Ishikawa (cell line): ENCODE data around the gene NME7.

Source experiments
- CEBPB ChIP-seq: IDR thresholded peaks from 2 replicates; pipeline ENCODE4 v1.6.1; 2012
- CREB1 ChIP-seq: IDR thresholded peaks from 2 replicates; pipeline ENCODE4 v1.6.1; 2012; ENCODE audit warnings: low read depth
- EGR1 ChIP-seq: IDR thresholded peaks from 2 replicates; pipeline ENCODE4 v1.6.1; 2012
- EP300 ChIP-seq: IDR thresholded peaks from 2 replicates; pipeline ENCODE4 v1.6.1; 2012; ENCODE audit warnings: borderline replicate concordance
- FOXM1 ChIP-seq: IDR thresholded peaks from 2 replicates; pipeline ENCODE4 v1.6.1; 2012; ENCODE audit warnings: low read depth, borderline replicate concordance
- MAX ChIP-seq: IDR thresholded peaks from 2 replicates; pipeline ENCODE4 v1.6.1; 2012
- NFIC ChIP-seq: IDR thresholded peaks from 2 replicates; pipeline ENCODE4 v1.6.1; 2012
- RAD21 ChIP-seq: IDR thresholded peaks from 2 replicates; pipeline ENCODE4 v1.6.1; 2012; ENCODE audit warnings: low read depth
- REST ChIP-seq: IDR thresholded peaks from 2 replicates; pipeline ENCODE4 v1.6.1; 2012; ENCODE audit warnings: low read depth, mild to moderate bottlenecking
- TAF1 ChIP-seq: IDR thresholded peaks from 2 replicates; pipeline ENCODE4 v1.6.1; 2012; ENCODE audit warnings: low read depth, mild to moderate bottlenecking
- TCF12 ChIP-seq: IDR thresholded peaks from 2 replicates; pipeline ENCODE4 v1.6.1; 2012; ENCODE audit warnings: low read depth
- TEAD4 ChIP-seq: IDR thresholded peaks from 2 replicates; pipeline ENCODE4 v1.6.1; 2012
- USF1 ChIP-seq: IDR thresholded peaks from 2 replicates; pipeline ENCODE4 v1.6.1; 2012
- YY1 ChIP-seq: IDR thresholded peaks from 2 replicates; pipeline ENCODE4 v1.6.1; 2012; ENCODE audit warnings: low read depth
- ZBTB7A ChIP-seq: IDR thresholded peaks from 2 replicates; pipeline ENCODE4 v1.6.1; 2012; ENCODE audit warnings: low read depth

The NME7 gene

GRCh38 chr1:169186106-169186505 is 181.5 kb downstream of the NME7 start:
- TF ChIP-seq TCF12 (no peak), EP300 (no peak), RAD21 (no peak), EGR1 (no peak), TAF1 (no peak)

- TF ChIP-seq FOXM1 (no peak), ZBTB7A (no peak), CREB1 (no peak), YY1 (no peak), REST (no peak), RAD21 (no peak), TCF12 (no peak), TAF1 (no peak), EP300 (no peak), MAX (no peak), NFIC (no peak), EGR1 (no peak), USF1 (no peak), CEBPB (no peak)
Observed at GRCh38 chr1:169184812-169185211, 182.8 kb downstream of the NME7 start.

GRCh38 chr1:169180174-169180573 is 187.4 kb downstream of the NME7 start:
- TF ChIP-seq USF1 (no peak), TEAD4 (no peak), FOXM1 (no peak), NFIC (no peak), EGR1 (no peak), TCF12 (no peak), ZBTB7A (no peak), YY1 (no peak), CREB1 (no peak), EP300 (no peak), REST (no peak), MAX (no peak), TAF1 (no peak), RAD21 (no peak), CEBPB (no peak)

GRCh38 chr1:169175461-169175860 is 192.1 kb downstream of the NME7 start:
- TF ChIP-seq FOXM1 = no peak
- no peak for TF ChIP-seq NFIC
- TF ChIP-seq REST = no peak
- TF ChIP-seq CREB1 = no peak
- no peak for TF ChIP-seq TAF1
- no peak for TF ChIP-seq MAX
- TF ChIP-seq EGR1 = no peak
- no peak for TF ChIP-seq TCF12
- TF ChIP-seq EP300 = no peak
- no peak for TF ChIP-seq TEAD4
- no peak for TF ChIP-seq CEBPB
- TF ChIP-seq RAD21 = no peak
- no peak for TF ChIP-seq USF1
- TF ChIP-seq YY1 = no peak
